MM.1S (cell line): ENCODE data around the gene MEIOSIN.

Experiments
- EZH2 ChIP-seq: fragments of 300-600 bp; sonication (generic); optimal IDR thresholded peaks from 2 replicates; pipeline ENCODE3; 2017; ENCODE audit warnings: low read depth, mild to moderate bottlenecking, antibody characterized with exemption, low read length, mixed read lengths
- EZH2phosphoT487 ChIP-seq: fragments of 300-600 bp; sonication (generic); IDR thresholded peaks from 2 replicates; pipeline ENCODE4 v1.6.1; 2018; ENCODE audit warnings: antibody characterized with exemption, low read length
- TF ChIP-seq, protein P1 (sequence below): fragments of 300-600 bp; sonication (generic); IDR thresholded peaks from 2 replicates; pipeline ENCODE4 v1.5.1; 2016; ENCODE audit warnings: antibody characterized with exemption, low read length, mixed read lengths

- TF ChIP-seq, protein P1, sequence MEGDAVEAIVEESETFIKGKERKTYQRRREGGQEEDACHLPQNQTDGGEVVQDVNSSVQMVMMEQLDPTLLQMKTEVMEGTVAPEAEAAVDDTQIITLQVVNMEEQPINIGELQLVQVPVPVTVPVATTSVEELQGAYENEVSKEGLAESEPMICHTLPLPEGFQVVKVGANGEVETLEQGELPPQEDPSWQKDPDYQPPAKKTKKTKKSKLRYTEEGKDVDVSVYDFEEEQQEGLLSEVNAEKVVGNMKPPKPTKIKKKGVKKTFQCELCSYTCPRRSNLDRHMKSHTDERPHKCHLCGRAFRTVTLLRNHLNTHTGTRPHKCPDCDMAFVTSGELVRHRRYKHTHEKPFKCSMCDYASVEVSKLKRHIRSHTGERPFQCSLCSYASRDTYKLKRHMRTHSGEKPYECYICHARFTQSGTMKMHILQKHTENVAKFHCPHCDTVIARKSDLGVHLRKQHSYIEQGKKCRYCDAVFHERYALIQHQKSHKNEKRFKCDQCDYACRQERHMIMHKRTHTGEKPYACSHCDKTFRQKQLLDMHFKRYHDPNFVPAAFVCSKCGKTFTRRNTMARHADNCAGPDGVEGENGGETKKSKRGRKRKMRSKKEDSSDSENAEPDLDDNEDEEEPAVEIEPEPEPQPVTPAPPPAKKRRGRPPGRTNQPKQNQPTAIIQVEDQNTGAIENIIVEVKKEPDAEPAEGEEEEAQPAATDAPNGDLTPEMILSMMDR, result no peak
- TF ChIP-seq EZH2phosphoT487 (no peak), EZH2 (no peak)
Measured at GRCh38 chr19:45752639-45753038, 19.4 kb downstream of the MEIOSIN start.
